Measurements from ENCODE around the gene TEX38. TPM values are rescaled to one million over a fixed set of nuclear protein-coding genes. Genes with fewer than 3 reads are reported as not detected.
"Not testable (repeated sequence)": the region's sequence is repeated elsewhere in the genome, so short reads cannot be mapped to it uniquely, and the experiment has no call there.

TEX38 gene
- polyA plus RNA-seq, 1 experiment: 0.07 TPM

- POLR2A ChIA-PET: no interaction called here
- CTCF ChIA-PET: interaction anchor here (0.6 kb wide), 1 partner anchor 13 kb away, joined by 3 read pairs; no protein-coding TSS in a partner anchor
- Histone ChIP-seq H3K27me3 (ENCODE audit: control insufficient read depth, insufficient read depth, low read length) (no peaks in the 10 kb centered on the region), H3K4me3 (ENCODE audit: low read depth, low read length) (no peak overlapping the region), H3K36me3 (ENCODE audit: control insufficient read depth, insufficient read depth, low read length) (peaks cover 2% of the 10 kb centered on the region)
- no peak for DNase-seq (ENCODE audit: low read depth)
- no peak for TF ChIP-seq CTCF (IDR thresholded peaks at IDR 0.05; ENCODE audit: insufficient read depth, low read depth, low read length)
Measured at GRCh38 chr1:46659307-46659870, 12.3 kb upstream of the TEX38 start.

- not testable (repeated sequence) for H3K27me3 ChIP-seq (ENCODE audit: control insufficient read depth, insufficient read depth, low read length); H3K4me3 ChIP-seq (ENCODE audit: low read depth, low read length); DNase-seq (ENCODE audit: low read depth); H3K36me3 ChIP-seq (ENCODE audit: control insufficient read depth, insufficient read depth, low read length)
- CTCF ChIA-PET: interaction anchor here (0.6 kb wide), 1 partner anchor 12 kb away, joined by 3 read pairs; no protein-coding TSS in a partner anchor
- POLR2A ChIA-PET: interaction anchor here (0.6 to 0.7 kb wide), 2 partner anchors 44 to 59 kb away, joined by 3 read pairs; partner anchors contain the start of genes EFCAB14 and MOB3C
Measured at GRCh38 chr1:46660116-46660515, 11.5 kb upstream of the TEX38 start.

GRCh38 chr1:46662919-46663318 is 8.7 kb upstream of the TEX38 start:
- H3K36me3 ChIP-seq (ENCODE audit: control insufficient read depth, insufficient read depth, low read length); DNase-seq (ENCODE audit: low read depth); H3K27me3 ChIP-seq (ENCODE audit: control insufficient read depth, insufficient read depth, low read length); POLR2A ChIA-PET; CTCF ChIA-PET; H3K4me3 ChIP-seq (ENCODE audit: low read depth, low read length): not testable (repeated sequence)

- TF ChIP-seq CTCF (IDR thresholded peaks at IDR 0.05; ENCODE audit: insufficient read depth, low read depth, low read length): no peak
- no peak for DNase-seq (ENCODE audit: low read depth)
- Histone ChIP-seq H3K4me3 (ENCODE audit: low read depth, low read length) (no peak overlapping the region), H3K27me3 (ENCODE audit: control insufficient read depth, insufficient read depth, low read length) (no peaks in the 10 kb centered on the region), H3K36me3 (ENCODE audit: control insufficient read depth, insufficient read depth, low read length) (peaks cover 7% of the 10 kb centered on the region)
- CTCF ChIA-PET: interaction anchor here (1.3 to 2.1 kb wide), 3 partner anchors 9 to 12 kb away, joined by 3 to 5 read pairs (median 4); no protein-coding TSS in a partner anchor
- POLR2A ChIA-PET: no interaction called here
Measured at GRCh38 chr1:46665983-46666382, 5.7 kb upstream of the TEX38 start.

GRCh38 chr1:46667782-46668760 is 3.6 kb upstream of the TEX38 start, which contains the start of gene ATPAF1:
Gene ATPAF1 (minus strand): TSS chr1:46668364. CDS start chr1:46668322, 42 bp downstream.
- H3K27me3 ChIP-seq (ENCODE audit: control insufficient read depth, insufficient read depth, low read length): no peaks in the 10 kb centered on the region
- H3K4me3 ChIP-seq (ENCODE audit: low read depth, low read length): peak within 1 kb of the TSS; percentile 80
- no peak for TF ChIP-seq CTCF (IDR thresholded peaks at IDR 0.05; ENCODE audit: insufficient read depth, low read depth, low read length)
- H3K36me3 ChIP-seq (ENCODE audit: control insufficient read depth, insufficient read depth, low read length): peaks cover 9% of the 10 kb centered on the region
- POLR2A ChIA-PET: no interaction called here
- CTCF ChIA-PET: interaction anchor here (1.2 to 2.1 kb wide), 2 partner anchors 12 to 132 kb away, joined by 3 to 5 read pairs; a partner anchor contains a TSS
- no peak for DNase-seq (ENCODE audit: low read depth)

GRCh38 chr1:46670134-46670533 is 1.5 kb upstream of the TEX38 start:
- no peak for TF ChIP-seq CTCF (IDR thresholded peaks at IDR 0.05; ENCODE audit: insufficient read depth, low read depth, low read length)
- Histone ChIP-seq H3K36me3 (ENCODE audit: control insufficient read depth, insufficient read depth, low read length) (peaks cover 1% of the 10 kb centered on the region; the same call in 1 of the 2 replicates), H3K4me3 (ENCODE audit: low read depth, low read length) (no peak overlapping the region), H3K27me3 (ENCODE audit: control insufficient read depth, insufficient read depth, low read length) (no peaks in the 10 kb centered on the region)
- ChIA-PET POLR2A (no interaction called here), CTCF (no interaction called here)
- no peak for DNase-seq (ENCODE audit: low read depth)
